CD4-positive, alpha-beta T cell treated with Interferon alpha-2 for 1 hour (primary cell): ENCODE results near the gene PRKCB.
"Not testable (repeated sequence)": the region's sequence is repeated elsewhere in the genome, so short reads cannot be mapped to it uniquely, and the experiment has no call there.

ENCODE experiments used
- DNase-seq, 2 donors: peaks; one replicate each; pipeline ENCODE4 v3.0.0-alpha.2; 2020 to 2022

The PRKCB gene

GRCh38 chr16:24102209-24102660 lies 266.5 kb downstream of the PRKCB start:
- no peak for DNase-seq

GRCh38 chr16:24105471-24105870 lies 269.7 kb downstream of the PRKCB start:
- DNase-seq = not testable (repeated sequence)

GRCh38 chr16:24108090-24108489 lies 272.3 kb downstream of the PRKCB start:
- not testable (repeated sequence) for DNase-seq

- no peak for DNase-seq
Observed at GRCh38 chr16:24111724-24112302, 276.0 kb downstream of the PRKCB start.

- DNase-seq = no peak
Observed at GRCh38 chr16:24113115-24113745, 277.4 kb downstream of the PRKCB start.

GRCh38 chr16:24114876-24115275 lies 279.1 kb downstream of the PRKCB start:
- no peak for DNase-seq

GRCh38 chr16:24116046-24116776 lies 280.4 kb downstream of the PRKCB start:
- DNase-seq = no peak

GRCh38 chr16:24116989-24117388 lies 281.2 kb downstream of the PRKCB start:
- DNase-seq = no peak

- DNase-seq = no peak
Observed at GRCh38 chr16:24117680-24118079, 281.9 kb downstream of the PRKCB start.

- DNase-seq = no peak
Observed at GRCh38 chr16:24118126-24118821, 282.5 kb downstream of the PRKCB start.

- DNase-seq = no peak
Observed at GRCh38 chr16:24119807-24120206, 284.0 kb downstream of the PRKCB start.

GRCh38 chr16:24123275-24123674 lies 287.5 kb downstream of the PRKCB start:
- DNase-seq = no peak

- no peak for DNase-seq
Observed at GRCh38 chr16:24124291-24124690, 288.5 kb downstream of the PRKCB start.

GRCh38 chr16:24125214-24125613 lies 289.4 kb downstream of the PRKCB start:
- DNase-seq = no peak

- no peak for DNase-seq
Observed at GRCh38 chr16:24129412-24129918, 293.7 kb downstream of the PRKCB start.

- no peak for DNase-seq
Observed at GRCh38 chr16:24130494-24131085, 294.8 kb downstream of the PRKCB start.

GRCh38 chr16:24131294-24131693 lies 295.5 kb downstream of the PRKCB start:
- DNase-seq = no peak

GRCh38 chr16:24132048-24132796 lies 296.4 kb downstream of the PRKCB start:
- DNase-seq = no peak

- DNase-seq = no peak
Observed at GRCh38 chr16:24132797-24133155, 297.0 kb downstream of the PRKCB start.

GRCh38 chr16:24135624-24136565 lies 300.1 kb downstream of the PRKCB start:
- DNase-seq = no peak

- DNase-seq = no peak
Observed at GRCh38 chr16:24138024-24138423, 302.2 kb downstream of the PRKCB start.
